ACHN (cell line): Measurements from ENCODE around the gene MLPH.
A peak's percentile ranks its signal among the peaks of the same experiment; 100 is the strongest.

Source experiments
- DNase-seq: peaks from one replicate; pipeline ENCODE4 v3.0.0-alpha.2; 2015
- in situ Hi-C: cut with HindIII; loops from 2 replicates; pipeline ENCODE4 v1.10.0; 2017; ENCODE audit warnings: low sequenced_read_pairs, low pct_ligation_motif_present, low pct_unique_long_range_greater_than_20kb

MLPH gene

GRCh38 chr2:237569896-237570295 is 82.8 kb downstream of the MLPH start:
- DNase-seq = no peak
- in situ Hi-C loops = no loop called here

- no peak for DNase-seq
- in situ Hi-C loops = no loop called here
These were observed 83.8 kb downstream of the MLPH start for GRCh38 chr2:237570776-237571335.

- in situ Hi-C loops = no loop called here
- DNase-seq = no peak
These were observed 84.5 kb downstream of the MLPH start for GRCh38 chr2:237571551-237571950.

GRCh38 chr2:237572021-237572741 is 85.1 kb downstream of the MLPH start:
- peak; percentile 91 for DNase-seq
- in situ Hi-C loops = no loop called here

GRCh38 chr2:237572742-237573101 is 85.7 kb downstream of the MLPH start:
- DNase-seq = no peak
- in situ Hi-C loops = no loop called here

- DNase-seq = no peak
- in situ Hi-C loops = no loop called here
These were observed 86.8 kb downstream of the MLPH start for GRCh38 chr2:237573721-237574415.

GRCh38 chr2:237574467-237574866 is 87.4 kb downstream of the MLPH start:
- in situ Hi-C loops = no loop called here
- no peak for DNase-seq

- in situ Hi-C loops = no loop called here
- no peak for DNase-seq
These were observed 88.1 kb downstream of the MLPH start for GRCh38 chr2:237574894-237575868.

GRCh38 chr2:237575869-237576862 is 89.1 kb downstream of the MLPH start:
- in situ Hi-C loops = no loop called here
- DNase-seq = no peak

- in situ Hi-C loops = no loop called here
- DNase-seq = no peak
These were observed 89.9 kb downstream of the MLPH start for GRCh38 chr2:237576974-237577373.

GRCh38 chr2:237577458-237577857 is 90.4 kb downstream of the MLPH start:
- in situ Hi-C loops = no loop called here
- DNase-seq = no peak

GRCh38 chr2:237577956-237578870 is 91.2 kb downstream of the MLPH start:
- in situ Hi-C loops = no loop called here
- DNase-seq = no peak

- DNase-seq = no peak
- in situ Hi-C loops = no loop called here
These were observed 94.3 kb downstream of the MLPH start for GRCh38 chr2:237581326-237581725.

GRCh38 chr2:237581751-237582746 is 95.0 kb downstream of the MLPH start:
- DNase-seq = peak; percentile 16
- in situ Hi-C loops = no loop called here

- in situ Hi-C loops = no loop called here
- no peak for DNase-seq
These were observed 96.6 kb downstream of the MLPH start for GRCh38 chr2:237583385-237584295.
